ENCODE measurements around the gene PHF12. TPM values are rescaled to one million over a fixed set of nuclear protein-coding genes. Genes with fewer than 3 reads are reported as not detected.

The PHF12 gene
- total RNA-seq, 1 donor from 2014 or later, result 7.1 TPM

DNA sequence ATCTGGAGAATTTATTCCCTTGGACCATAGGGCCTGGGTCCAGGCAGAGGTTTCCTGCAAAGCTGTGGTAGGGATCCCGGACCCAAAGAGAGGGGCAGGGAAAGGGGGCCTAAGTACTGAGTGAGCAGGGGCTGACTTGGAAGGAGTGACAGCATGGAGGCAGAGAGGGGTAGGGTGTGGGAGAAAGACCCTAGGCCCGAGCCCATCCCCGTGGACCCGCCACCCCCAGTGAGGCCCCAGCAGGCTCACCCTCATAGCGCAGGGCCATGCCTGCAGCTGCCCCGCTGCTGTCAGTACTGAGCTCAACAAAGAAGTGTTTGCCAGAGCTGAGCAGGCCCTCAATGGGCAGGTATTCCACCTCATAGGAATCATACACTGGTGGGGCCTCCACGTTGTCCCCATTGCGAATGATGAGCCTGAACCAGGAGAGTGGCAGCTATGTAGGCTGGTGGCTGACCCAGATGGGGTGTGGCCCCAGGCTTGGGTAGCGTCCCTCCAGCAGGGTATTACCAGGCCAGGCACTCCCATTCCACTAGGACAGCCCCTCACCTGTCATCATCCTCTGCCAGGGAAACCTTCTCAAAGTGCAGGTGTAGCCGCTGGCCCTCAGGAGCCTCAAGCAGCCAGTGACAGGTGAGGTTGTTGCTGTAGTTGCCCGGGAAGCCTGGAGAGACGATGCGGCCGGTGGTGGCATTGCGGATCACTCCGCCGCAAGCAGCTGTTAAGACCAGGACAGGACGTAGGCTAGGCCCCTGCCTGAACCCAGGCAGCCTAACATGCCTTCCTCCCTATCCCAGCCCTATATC lies 9.1 kb upstream of the PHF12 start:
- DNase-seq (ENCODE audit: low read depth) (no peak), FAIRE-seq (no peak)
- no peaks in the 10 kb centered on the region for H3K36me3 ChIP-seq (ENCODE audit: control insufficient read depth, insufficient read depth, low read length)
- H3K27me3 ChIP-seq (ENCODE audit: control insufficient read depth, insufficient read depth, low read length), result peaks cover 2% of the 10 kb centered on the region
- H3K4me3 ChIP-seq (ENCODE audit: low read depth, low read length), result no peak overlapping the region
- TF ChIP-seq, protein P1, sequence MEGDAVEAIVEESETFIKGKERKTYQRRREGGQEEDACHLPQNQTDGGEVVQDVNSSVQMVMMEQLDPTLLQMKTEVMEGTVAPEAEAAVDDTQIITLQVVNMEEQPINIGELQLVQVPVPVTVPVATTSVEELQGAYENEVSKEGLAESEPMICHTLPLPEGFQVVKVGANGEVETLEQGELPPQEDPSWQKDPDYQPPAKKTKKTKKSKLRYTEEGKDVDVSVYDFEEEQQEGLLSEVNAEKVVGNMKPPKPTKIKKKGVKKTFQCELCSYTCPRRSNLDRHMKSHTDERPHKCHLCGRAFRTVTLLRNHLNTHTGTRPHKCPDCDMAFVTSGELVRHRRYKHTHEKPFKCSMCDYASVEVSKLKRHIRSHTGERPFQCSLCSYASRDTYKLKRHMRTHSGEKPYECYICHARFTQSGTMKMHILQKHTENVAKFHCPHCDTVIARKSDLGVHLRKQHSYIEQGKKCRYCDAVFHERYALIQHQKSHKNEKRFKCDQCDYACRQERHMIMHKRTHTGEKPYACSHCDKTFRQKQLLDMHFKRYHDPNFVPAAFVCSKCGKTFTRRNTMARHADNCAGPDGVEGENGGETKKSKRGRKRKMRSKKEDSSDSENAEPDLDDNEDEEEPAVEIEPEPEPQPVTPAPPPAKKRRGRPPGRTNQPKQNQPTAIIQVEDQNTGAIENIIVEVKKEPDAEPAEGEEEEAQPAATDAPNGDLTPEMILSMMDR (IDR thresholded peaks at IDR 0.05; ENCODE audit: insufficient read depth, low read length, severe bottlenecking), result no peak

DNA sequence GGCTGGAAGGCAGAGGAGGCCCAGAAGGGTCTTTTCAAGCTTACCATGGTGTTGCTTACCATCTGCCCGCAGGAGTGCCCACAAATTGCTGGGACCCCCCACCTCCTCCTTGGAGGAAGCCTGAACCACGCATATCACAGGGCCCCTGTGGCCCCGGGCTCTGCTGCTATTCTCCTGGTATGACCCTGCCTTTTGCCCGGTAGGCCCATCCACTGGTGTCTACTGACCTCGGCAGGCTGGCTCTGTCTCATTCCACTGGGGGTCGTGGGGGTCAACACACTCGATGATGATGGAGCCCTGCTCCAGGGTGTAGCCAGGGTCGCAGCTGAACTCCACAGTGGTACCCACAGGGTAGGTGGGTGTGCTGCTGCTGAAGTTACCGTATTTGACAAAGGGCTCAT lies 8.2 kb upstream of the PHF12 start:
- no peak for FAIRE-seq
- Histone ChIP-seq H3K4me3 (ENCODE audit: low read depth, low read length) (no peak overlapping the region), H3K27me3 (ENCODE audit: control insufficient read depth, insufficient read depth, low read length) (peaks cover 2% of the 10 kb centered on the region), H3K36me3 (ENCODE audit: control insufficient read depth, insufficient read depth, low read length) (no peaks in the 10 kb centered on the region)
- no peak for DNase-seq (ENCODE audit: low read depth)
- TF ChIP-seq, protein P1 (IDR thresholded peaks at IDR 0.05; ENCODE audit: insufficient read depth, low read length, severe bottlenecking), result no peak

DNA sequence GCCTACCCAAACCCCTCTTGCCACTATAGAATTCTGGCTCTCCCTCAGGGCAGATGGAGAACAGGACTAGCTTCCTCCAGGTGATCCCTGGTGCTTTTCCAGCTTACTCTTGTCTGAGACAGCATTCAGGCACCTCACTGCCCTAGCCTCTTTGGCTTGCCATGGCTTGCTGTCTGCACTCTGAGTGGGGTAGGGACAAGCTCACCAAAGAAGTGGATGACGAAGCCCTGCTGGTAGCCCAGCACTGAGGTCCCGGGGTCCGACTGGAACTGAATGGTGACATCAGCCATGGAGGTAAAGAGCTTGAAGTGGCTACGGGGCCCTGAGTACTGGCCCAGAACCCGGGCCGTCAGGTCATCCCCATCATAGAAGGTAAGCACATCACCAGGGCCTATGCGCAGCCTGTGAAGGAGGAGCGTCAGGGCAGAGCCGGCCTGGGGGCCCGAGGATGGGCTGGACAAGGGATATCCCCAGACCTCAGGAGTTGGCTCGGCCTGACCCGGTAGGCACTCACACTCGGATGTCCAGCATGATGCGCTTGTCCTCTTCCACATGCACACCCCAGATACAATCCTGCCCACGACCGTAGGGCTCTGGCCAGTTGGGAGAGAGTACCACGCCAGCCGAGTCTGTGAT lies 7.6 kb upstream of the PHF12 start:
- Histone ChIP-seq H3K27me3 (ENCODE audit: control insufficient read depth, insufficient read depth, low read length) (peaks cover 2% of the 10 kb centered on the region), H3K4me3 (ENCODE audit: low read depth, low read length) (no peak overlapping the region), H3K36me3 (ENCODE audit: control insufficient read depth, insufficient read depth, low read length) (no peaks in the 10 kb centered on the region)
- no peak for DNase-seq (ENCODE audit: low read depth)
- FAIRE-seq, result no peak
- TF ChIP-seq, protein P1 (IDR thresholded peaks at IDR 0.05; ENCODE audit: insufficient read depth, low read length, severe bottlenecking), result no peak

DNA sequence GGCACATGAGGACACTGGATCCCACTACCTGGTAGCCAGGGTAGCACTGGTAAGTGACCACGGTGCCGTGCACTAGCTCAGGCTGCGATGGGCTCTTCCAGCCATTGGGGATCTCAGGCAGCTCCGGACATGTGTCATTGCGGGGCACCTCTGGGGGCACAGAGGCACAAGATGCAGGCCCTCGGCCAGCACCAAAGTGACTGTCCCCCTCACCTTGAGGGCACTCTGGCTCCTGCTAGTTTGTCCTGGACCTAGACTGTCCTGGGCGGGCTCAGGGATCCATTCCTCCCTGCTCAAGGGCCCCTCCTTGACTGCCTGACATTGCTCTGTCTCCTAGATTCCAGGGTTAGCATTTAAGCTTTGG lies 6.7 kb upstream of the PHF12 start:
- DNase-seq (ENCODE audit: low read depth) (no peak), FAIRE-seq (no peak)
- TF ChIP-seq, protein P1 (IDR thresholded peaks at IDR 0.05; ENCODE audit: insufficient read depth, low read length, severe bottlenecking), result no peak
- H3K27me3 ChIP-seq (ENCODE audit: control insufficient read depth, insufficient read depth, low read length), result no peaks in the 10 kb centered on the region
- H3K4me3 ChIP-seq (ENCODE audit: low read depth, low read length), result no peak overlapping the region
- no peaks in the 10 kb centered on the region for H3K36me3 ChIP-seq (ENCODE audit: control insufficient read depth, insufficient read depth, low read length)

DNA sequence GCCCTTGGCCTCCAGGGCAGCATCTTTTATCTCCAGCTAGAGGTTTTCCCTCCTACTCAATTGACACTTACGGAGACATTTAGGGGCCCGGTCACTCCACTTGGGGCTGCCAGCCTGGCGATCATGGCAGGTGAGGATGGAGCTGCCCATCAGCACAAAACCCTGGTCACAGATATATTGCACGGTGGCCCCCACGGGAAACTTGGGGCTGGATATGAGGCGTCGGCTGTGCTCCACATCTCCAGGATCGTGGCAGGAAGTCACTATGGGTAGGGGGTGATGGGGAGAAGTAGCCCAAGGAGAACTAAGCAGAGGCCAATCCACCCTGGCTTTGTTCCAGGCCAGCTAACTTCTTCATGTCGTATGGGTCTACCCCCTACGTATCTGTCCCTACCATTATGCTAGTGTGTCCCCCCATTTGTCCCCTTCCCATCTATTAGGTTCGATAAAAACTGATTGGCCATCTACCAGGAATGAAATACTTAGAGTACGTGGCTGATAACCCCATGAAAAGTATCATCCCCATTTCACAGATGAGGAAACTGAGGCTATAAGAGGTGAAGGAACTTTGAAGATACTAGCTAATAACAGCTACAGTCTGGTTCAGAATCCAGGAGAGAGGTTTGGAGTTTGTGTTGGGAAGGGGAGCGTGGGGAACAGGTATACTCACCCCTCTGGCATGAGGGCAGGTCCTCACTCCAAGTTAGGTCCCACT lies 6.1 kb upstream of the PHF12 start:
- no peaks in the 10 kb centered on the region for H3K27me3 ChIP-seq (ENCODE audit: control insufficient read depth, insufficient read depth, low read length)
- FAIRE-seq, result peak; percentile 23
- H3K36me3 ChIP-seq (ENCODE audit: control insufficient read depth, insufficient read depth, low read length), result no peaks in the 10 kb centered on the region
- no peak for DNase-seq (ENCODE audit: low read depth)
- TF ChIP-seq, protein P1 (IDR thresholded peaks at IDR 0.05; ENCODE audit: insufficient read depth, low read length, severe bottlenecking), result no peak
- H3K4me3 ChIP-seq (ENCODE audit: low read depth, low read length), result no peak overlapping the region

All from bronchial epithelial cell (primary cell).